K562 (cell line): Measurements from ENCODE around the gene ITGAD. TPM values are rescaled to one million over a fixed set of nuclear protein-coding genes. Genes with fewer than 3 reads are reported as not detected.

Source experiments
- CREB3L1 ChIP-seq: fragments of 450-650 bp; IDR thresholded peaks from 2 replicates; pipeline ENCODE4 v1.6.1; 2014; ENCODE audit warnings: low read depth, mild to moderate bottlenecking, moderate library complexity, borderline replicate concordance
- ELF4 ChIP-seq: fragments of 450-650 bp; formaldehyde crosslinking; IDR thresholded peaks from 2 replicates; pipeline ENCODE4 v1.4.0; 2022; ENCODE audit warnings: missing genetic modification characterization
- EP400 ChIP-seq: fragments of 450-650 bp; IDR thresholded peaks from 2 replicates; pipeline ENCODE4 v1.6.1; 2017; ENCODE audit warnings: antibody characterized with exemption, mild to moderate bottlenecking, moderate library complexity
- ETV6 ChIP-seq, 3 experiments: fragments of 150-350 bp in 1 of 3; sonication (generic) in 1 of 3; formaldehyde crosslinking in 1 of 3; IDR thresholded peaks; 2 replicates each; pipeline versions ENCODE4 v1.6.1 to v1.8.0; 2014 to 2022; ENCODE audit warnings: borderline replicate concordance in 2 of 3, low read depth in 2 of 3, antibody characterized with exemption in 1 of 3, low read length in 1 of 3, mild to moderate bottlenecking in 1 of 3, missing genetic modification reagents in 1 of 3
- FOXP4 ChIP-seq: sonication (generic); formaldehyde crosslinking; IDR thresholded peaks from 2 replicates; pipeline ENCODE4 v1.8.0; 2022; ENCODE audit warnings: mild to moderate bottlenecking, missing genetic modification reagents, borderline replicate concordance
- GTF2A2 ChIP-seq: IDR thresholded peaks from 2 replicates; pipeline ENCODE4 v1.6.1; 2016; ENCODE audit warnings: mild to moderate bottlenecking, missing genetic modification characterization, missing compliant biosample characterization
- KAT8 ChIP-seq: fragments of 450-650 bp; IDR thresholded peaks from 2 replicates; pipeline ENCODE4 v1.6.1; 2016; ENCODE audit warnings: low read depth, mild to moderate bottlenecking
- L3MBTL2 ChIP-seq: fragments of 450-650 bp; IDR thresholded peaks from 2 replicates; pipeline ENCODE4 v1.6.1; 2016; ENCODE audit warnings: mild to moderate bottlenecking, moderate library complexity
- MITF ChIP-seq: IDR thresholded peaks from 2 replicates; pipeline ENCODE4 v1.6.1; 2014; ENCODE audit warnings: antibody characterized with exemption
- MTA1 ChIP-seq: fragments of 450-650 bp; IDR thresholded peaks from 2 replicates; pipeline ENCODE4 v1.6.1; 2017; ENCODE audit warnings: borderline replicate concordance
- MXI1 ChIP-seq: IDR thresholded peaks from 2 replicates; pipeline ENCODE4 v1.6.1; 2011; ENCODE audit warnings: low read depth, mild to moderate bottlenecking, improper control_type of control experiment, low read length
- MYBL2 ChIP-seq, 2 experiments: fragments of 450-650 bp in 1 of 2; sonication (generic) in 1 of 2; formaldehyde crosslinking in 1 of 2; IDR thresholded peaks; 2 replicates each; pipeline versions ENCODE4 v1.6.1 to v1.8.1; 2017 to 2022; ENCODE audit warnings: borderline replicate concordance in 1 of 2, inconsistent platforms in 1 of 2, low read depth in 1 of 2, mild to moderate bottlenecking in 1 of 2, missing genetic modification reagents in 1 of 2, moderate library complexity in 1 of 2
- MYNN ChIP-seq, 2 experiments: sonication (generic); formaldehyde crosslinking in 1 of 2; IDR thresholded peaks; 2 replicates each; pipeline versions ENCODE4 v1.5.0 to v1.6.1; 2016 to 2020; ENCODE audit warnings: antibody characterized with exemption in 1 of 2, missing genetic modification reagents in 1 of 2
- NFIC ChIP-seq: fragments of 450-650 bp; IDR thresholded peaks from 2 replicates; pipeline ENCODE4 v1.6.1; 2017; ENCODE audit warnings: mild to moderate bottlenecking, inconsistent platforms
- SMARCA5 ChIP-seq: fragments of 450-650 bp; IDR thresholded peaks from 2 replicates; pipeline ENCODE4 v1.6.1; 2016
- SOX6 ChIP-seq: fragments of 450-650 bp; IDR thresholded peaks from 2 replicates; pipeline ENCODE4 v1.6.1; 2014; ENCODE audit warnings: mild to moderate bottlenecking
- TEAD1 ChIP-seq, 2 experiments: fragments of 450-650 bp in 1 of 2; sonication (generic) in 1 of 2; formaldehyde crosslinking; IDR thresholded peaks; 2 replicates each; pipeline versions ENCODE4 v1.4.0 to v1.8.0; 2020 to 2022; ENCODE audit warnings: mild to moderate bottlenecking in 2 of 2, missing genetic modification reagents in 1 of 2
- polyA plus RNA-seq, 8 experiments: library from polyadenylated mRNA; depleted of rRNA in 4 of 8; stranded (reverse) in 5 of 8; unstranded in 3 of 8; fragments of >200 nt; fragmentation: Nextera tagmentation in 2 of 8; fragmentation: Illumina TruSeq in 1 of 8; extraction: Ambion mirVana in 2 of 8; extraction: Trizol in 1 of 8; gene quantifications; 2 replicates each; pipeline versions ENCODE4 v1.2.1 to v1.2.3, GENCODE V29; 2011 to 2014; ENCODE audit warnings: inconsistent platforms in 1 of 8, missing spikeins in 1 of 8
- total RNA-seq, 7 experiments: library from RNA; depleted of rRNA in 6 of 7; stranded (reverse); fragments of >200 nt in 6 of 7; fragmentation: Illumina TruSeq in 2 of 7; extraction: Trizol in 2 of 7; gene quantifications; 2 replicates each; pipeline versions ENCODE4 v1.2.1 to v1.2.3, GENCODE V29; 2011 to 2021; ENCODE audit warnings: low replicate concordance in 1 of 7

The ITGAD gene
- total and polyA plus RNA-seq, 9 of the 15 experiments (the other 6 are each of a cell fraction or from before 2014, with no cell fraction given) = not detected

- TF ChIP-seq NFIC = peak; percentile 40; the same call in 1 of the 2 replicates
- TF ChIP-seq MTA1 = peak; percentile 95
- TF ChIP-seq TEAD1 (CRISPR knock-in tag; IDR thresholded peaks at IDR 0.05) = peak; percentile 16 to 63; a peak in 3 of 4 replicates
- peak; percentile 18; the same call in 1 of the 2 replicates for TF ChIP-seq SMARCA5
- no peak for TF ChIP-seq KAT8
- TF ChIP-seq FOXP4 (CRISPR knock-in tag) = no peak
- TF ChIP-seq EP400 = peak; percentile 99
- peak; percentile 98 for TF ChIP-seq L3MBTL2
- TF ChIP-seq MYBL2 (IDR thresholded peaks at IDR 0.05; ENCODE audit: low read depth) = no peak
- no peak for TF ChIP-seq MYBL2 (CRISPR knock-in tag; IDR thresholded peaks at IDR 0.05; ENCODE audit: borderline replicate concordance)
- peak; percentile 95 for TF ChIP-seq CREB3L1
- TF ChIP-seq GTF2A2 = no peak
- TF ChIP-seq ELF4 = peak; percentile 97
- TF ChIP-seq SOX6 = peak; percentile 33; the same call in 1 of the 2 replicates
- TF ChIP-seq MYNN (IDR thresholded peaks at IDR 0.05) = no peak
- no peak for TF ChIP-seq MYNN (CRISPR knock-in tag; IDR thresholded peaks at IDR 0.05)
- TF ChIP-seq MXI1 = peak; percentile 90
- TF ChIP-seq MITF = 0 out of 2 replicates have a peak, but pooled peaks have one; percentile 30
- TF ChIP-seq ETV6 (IDR thresholded peaks at IDR 0.05; ENCODE audit: borderline replicate concordance in 1 of 2, low read depth in 2 of 2, low read length in 1 of 2) = no peak
- TF ChIP-seq ETV6 (CRISPR knock-in tag; IDR thresholded peaks at IDR 0.05; ENCODE audit: borderline replicate concordance) = 0 out of 2 replicates have a peak, but pooled peaks have one; percentile 47
These were observed 65.9 kb downstream of the ITGAD start, which contains the start of gene ARMC5 (continued) for GRCh38 chr16:31458844-31459686.
